ENCODE data around the gene NYNRIN.

GRCh38 chr14:24425704-24426103 lies 26.9 kb downstream of the NYNRIN start:
- no peak for TF ChIP-seq EZH2 (IDR thresholded peaks at IDR 0.05; ENCODE audit: low read length, unreplicated experiment)
- TF ChIP-seq, protein P1, sequence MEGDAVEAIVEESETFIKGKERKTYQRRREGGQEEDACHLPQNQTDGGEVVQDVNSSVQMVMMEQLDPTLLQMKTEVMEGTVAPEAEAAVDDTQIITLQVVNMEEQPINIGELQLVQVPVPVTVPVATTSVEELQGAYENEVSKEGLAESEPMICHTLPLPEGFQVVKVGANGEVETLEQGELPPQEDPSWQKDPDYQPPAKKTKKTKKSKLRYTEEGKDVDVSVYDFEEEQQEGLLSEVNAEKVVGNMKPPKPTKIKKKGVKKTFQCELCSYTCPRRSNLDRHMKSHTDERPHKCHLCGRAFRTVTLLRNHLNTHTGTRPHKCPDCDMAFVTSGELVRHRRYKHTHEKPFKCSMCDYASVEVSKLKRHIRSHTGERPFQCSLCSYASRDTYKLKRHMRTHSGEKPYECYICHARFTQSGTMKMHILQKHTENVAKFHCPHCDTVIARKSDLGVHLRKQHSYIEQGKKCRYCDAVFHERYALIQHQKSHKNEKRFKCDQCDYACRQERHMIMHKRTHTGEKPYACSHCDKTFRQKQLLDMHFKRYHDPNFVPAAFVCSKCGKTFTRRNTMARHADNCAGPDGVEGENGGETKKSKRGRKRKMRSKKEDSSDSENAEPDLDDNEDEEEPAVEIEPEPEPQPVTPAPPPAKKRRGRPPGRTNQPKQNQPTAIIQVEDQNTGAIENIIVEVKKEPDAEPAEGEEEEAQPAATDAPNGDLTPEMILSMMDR (conservative IDR thresholded peaks at IDR 0.05; ENCODE audit: low read depth, low read length) = no peak

All from PC-3 (cell line).